Measurements from ENCODE around the gene ETV6.

The ETV6 gene

GRCh38 chr12:11693601-11694000 is 44.1 kb downstream of the ETV6 start:
- in situ Hi-C loops (cut with MboI; ENCODE audit: low sequenced_read_pairs) = no loop called here

- in situ Hi-C loops (cut with MboI; ENCODE audit: low sequenced_read_pairs) = no loop called here
Measured at GRCh38 chr12:11694528-11694927, 45.1 kb downstream of the ETV6 start.

- in situ Hi-C loops (cut with MboI; ENCODE audit: low sequenced_read_pairs) = no loop called here
Measured at GRCh38 chr12:11695321-11695720, 45.8 kb downstream of the ETV6 start.

GRCh38 chr12:11696084-11696483 is 46.6 kb downstream of the ETV6 start:
- in situ Hi-C loops (cut with MboI; ENCODE audit: low sequenced_read_pairs) = no loop called here

GRCh38 chr12:11697131-11697530 is 47.7 kb downstream of the ETV6 start:
- in situ Hi-C loops (cut with MboI; ENCODE audit: low sequenced_read_pairs) = no loop called here

GRCh38 chr12:11697670-11698387 is 48.4 kb downstream of the ETV6 start:
- in situ Hi-C loops (cut with MboI; ENCODE audit: low sequenced_read_pairs) = no loop called here

- in situ Hi-C loops (cut with MboI; ENCODE audit: low sequenced_read_pairs) = no loop called here
Measured at GRCh38 chr12:11698729-11699128, 49.3 kb downstream of the ETV6 start.

- in situ Hi-C loops (cut with MboI; ENCODE audit: low sequenced_read_pairs) = no loop called here
Measured at GRCh38 chr12:11701433-11701832, 52.0 kb downstream of the ETV6 start.

GRCh38 chr12:11702959-11703358 is 53.5 kb downstream of the ETV6 start:
- in situ Hi-C loops (cut with MboI; ENCODE audit: low sequenced_read_pairs) = no loop called here

GRCh38 chr12:11703378-11703777 is 53.9 kb downstream of the ETV6 start:
- in situ Hi-C loops (cut with MboI; ENCODE audit: low sequenced_read_pairs) = no loop called here

- in situ Hi-C loops (cut with MboI; ENCODE audit: low sequenced_read_pairs) = no loop called here
Measured at GRCh38 chr12:11704089-11704488, 54.6 kb downstream of the ETV6 start.

GRCh38 chr12:11705010-11705409 is 55.5 kb downstream of the ETV6 start:
- in situ Hi-C loops (cut with MboI; ENCODE audit: low sequenced_read_pairs) = no loop called here

GRCh38 chr12:11706509-11707379 is 57.3 kb downstream of the ETV6 start:
- in situ Hi-C loops (cut with MboI; ENCODE audit: low sequenced_read_pairs) = no loop called here

GRCh38 chr12:11707535-11707934 is 58.1 kb downstream of the ETV6 start:
- in situ Hi-C loops (cut with MboI; ENCODE audit: low sequenced_read_pairs) = no loop called here

- in situ Hi-C loops (cut with MboI; ENCODE audit: low sequenced_read_pairs) = no loop called here
Measured at GRCh38 chr12:11709513-11709912, 60.0 kb downstream of the ETV6 start.

GRCh38 chr12:11710431-11710830 is 61.0 kb downstream of the ETV6 start:
- in situ Hi-C loops (cut with MboI; ENCODE audit: low sequenced_read_pairs) = no loop called here

GRCh38 chr12:11710906-11711305 is 61.4 kb downstream of the ETV6 start:
- in situ Hi-C loops (cut with MboI; ENCODE audit: low sequenced_read_pairs) = no loop called here

- in situ Hi-C loops (cut with MboI; ENCODE audit: low sequenced_read_pairs) = no loop called here
Measured at GRCh38 chr12:11711651-11712327, 62.3 kb downstream of the ETV6 start.

- in situ Hi-C loops (cut with MboI; ENCODE audit: low sequenced_read_pairs) = no loop called here
Measured at GRCh38 chr12:11712491-11712890, 63.0 kb downstream of the ETV6 start.

GRCh38 chr12:11713202-11713601 is 63.7 kb downstream of the ETV6 start:
- in situ Hi-C loops (cut with MboI; ENCODE audit: low sequenced_read_pairs) = no loop called here

GRCh38 chr12:11714626-11715025 is 65.2 kb downstream of the ETV6 start:
- in situ Hi-C loops (cut with MboI; ENCODE audit: low sequenced_read_pairs) = no loop called here

- in situ Hi-C loops (cut with MboI; ENCODE audit: low sequenced_read_pairs) = no loop called here
Measured at GRCh38 chr12:11715621-11716020, 66.1 kb downstream of the ETV6 start.

Data from HL-60/S4 (cell line).